HCEC 1CT (cell line): ENCODE data around the gene ZCWPW1.
"Not testable (repeated sequence)": the region's sequence is repeated elsewhere in the genome, so short reads cannot be mapped to it uniquely, and the experiment has no call there.

ENCODE experiments used
- DNase-seq: peaks from one replicate; pipeline ENCODE4 v3.0.0-alpha.2; 2017

Gene ZCWPW1

GRCh38 chr7:100397315-100398081 lies 31.0 kb downstream of the ZCWPW1 start:
- no peak for DNase-seq

GRCh38 chr7:100396421-100396982 lies 32.0 kb downstream of the ZCWPW1 start:
- DNase-seq, result no peak

- DNase-seq, result no peak
These were observed 34.4 kb downstream of the ZCWPW1 start for GRCh38 chr7:100394077-100394476.

- DNase-seq, result no peak
These were observed 35.1 kb downstream of the ZCWPW1 start for GRCh38 chr7:100393233-100393905.

GRCh38 chr7:100390286-100391009 lies 38.1 kb downstream of the ZCWPW1 start:
- no peak for DNase-seq

- no peak for DNase-seq
These were observed 38.9 kb downstream of the ZCWPW1 start for GRCh38 chr7:100389437-100390088.

- DNase-seq, result no peak
These were observed 40.8 kb downstream of the ZCWPW1 start for GRCh38 chr7:100387695-100388094.

GRCh38 chr7:100386940-100387339 lies 41.6 kb downstream of the ZCWPW1 start:
- DNase-seq, result no peak

- DNase-seq, result no peak
These were observed 43.7 kb downstream of the ZCWPW1 start for GRCh38 chr7:100384628-100385294.

GRCh38 chr7:100382234-100382853 lies 46.2 kb downstream of the ZCWPW1 start:
- not testable (repeated sequence) for DNase-seq

GRCh38 chr7:100381531-100382233 lies 46.8 kb downstream of the ZCWPW1 start:
- not testable (repeated sequence) for DNase-seq

GRCh38 chr7:100380196-100380595 lies 48.3 kb downstream of the ZCWPW1 start:
- DNase-seq, result no peak

- DNase-seq, result no peak
These were observed 50.3 kb downstream of the ZCWPW1 start for GRCh38 chr7:100378114-100378755.

- DNase-seq, result no peak
These were observed 52.4 kb downstream of the ZCWPW1 start for GRCh38 chr7:100376066-100376465.

GRCh38 chr7:100374601-100375000 lies 53.9 kb downstream of the ZCWPW1 start:
- no peak for DNase-seq

GRCh38 chr7:100373870-100374598 lies 54.5 kb downstream of the ZCWPW1 start:
- not testable (repeated sequence) for DNase-seq

- DNase-seq, result peak; percentile 19
These were observed 55.2 kb downstream of the ZCWPW1 start, which contains the start of gene PILRA for GRCh38 chr7:100373261-100373831. Gene PILRA (plus strand): TSS chr7:100373487. CDS start chr7:100373657, 170 bp downstream.

- DNase-seq, result no peak
These were observed 55.8 kb downstream of the ZCWPW1 start for GRCh38 chr7:100372694-100373093.

GRCh38 chr7:100372256-100372655 lies 56.2 kb downstream of the ZCWPW1 start:
- peak; percentile 54 for DNase-seq
